ENCODE results near the gene SHISA6. TPM values are rescaled to one million over a fixed set of nuclear protein-coding genes. Genes with fewer than 3 reads are reported as not detected.

SHISA6 gene
- total RNA-seq, 1 donor from 2014 or later = 3.3 TPM

DNA sequence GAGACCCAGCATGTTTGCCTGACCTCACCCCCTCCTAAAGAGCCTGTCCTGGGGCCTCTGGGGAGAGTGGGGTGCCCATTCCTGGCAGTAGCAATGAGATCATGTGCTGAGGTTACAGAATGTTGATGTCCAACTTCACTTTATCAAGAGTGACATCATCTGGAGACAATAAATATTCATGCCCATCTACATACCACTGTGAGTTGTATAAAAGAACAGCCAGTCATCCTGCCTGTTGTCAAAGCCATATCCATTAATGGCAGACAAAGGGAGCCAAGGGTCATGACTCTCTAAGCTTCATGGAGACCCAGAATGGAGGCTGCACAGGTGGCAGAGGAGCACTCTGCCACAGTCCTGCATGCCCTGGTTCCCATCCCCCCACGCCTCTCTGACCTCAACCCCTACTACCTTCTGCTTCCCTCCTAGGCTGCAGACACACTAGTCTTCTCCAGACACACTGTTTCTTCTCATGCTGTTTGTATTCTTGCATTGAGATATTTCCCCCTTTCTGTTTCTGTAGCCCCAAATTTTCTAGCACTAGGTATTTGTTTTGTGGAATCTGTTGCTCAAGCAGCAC, 27.1 kb downstream of the SHISA6 start:
- no peaks in the 10 kb centered on the region for H3K79me2 ChIP-seq (ENCODE audit: low read depth)
- no peak overlapping the region for H3K27ac Mint-ChIP-seq
- no peak for TF ChIP-seq EZH2 (IDR thresholded peaks at IDR 0.05)
- no peak overlapping the region for H3K4me3 ChIP-seq
- H3K9me3 Mint-ChIP-seq = peaks cover 10% of the 10 kb centered on the region
- H3K9me3 ChIP-seq (ENCODE audit: low read depth) = no peaks in the 10 kb centered on the region
- no peak for DNase-seq (ENCODE audit: low spot score)
- no peaks in the 10 kb centered on the region for H4K20me1 ChIP-seq (ENCODE audit: low read depth)
- H3K27ac ChIP-seq = no peak overlapping the region
- no peak overlapping the region for H3K9ac ChIP-seq
- H3K27me3 ChIP-seq = no peaks in the 10 kb centered on the region
- H3K36me3 Mint-ChIP-seq = peaks cover 2% of the 10 kb centered on the region
- no peak overlapping the region for H3K4me2 ChIP-seq
- H2AFZ ChIP-seq (replicated peaks) = no peak overlapping the region
- no peaks in the 10 kb centered on the region for H3K4me1 ChIP-seq
- H3F3A ChIP-seq (ENCODE audit: low read depth) = no peaks in the 10 kb centered on the region
- H3K4me1 Mint-ChIP-seq = no peaks in the 10 kb centered on the region
- H3K4me3 Mint-ChIP-seq = no peak overlapping the region
- H3K27me3 Mint-ChIP-seq (ENCODE audit: insufficient read depth, low read depth) = peaks cover 5% of the 10 kb centered on the region
- H3K36me3 ChIP-seq = no peaks in the 10 kb centered on the region

DNA sequence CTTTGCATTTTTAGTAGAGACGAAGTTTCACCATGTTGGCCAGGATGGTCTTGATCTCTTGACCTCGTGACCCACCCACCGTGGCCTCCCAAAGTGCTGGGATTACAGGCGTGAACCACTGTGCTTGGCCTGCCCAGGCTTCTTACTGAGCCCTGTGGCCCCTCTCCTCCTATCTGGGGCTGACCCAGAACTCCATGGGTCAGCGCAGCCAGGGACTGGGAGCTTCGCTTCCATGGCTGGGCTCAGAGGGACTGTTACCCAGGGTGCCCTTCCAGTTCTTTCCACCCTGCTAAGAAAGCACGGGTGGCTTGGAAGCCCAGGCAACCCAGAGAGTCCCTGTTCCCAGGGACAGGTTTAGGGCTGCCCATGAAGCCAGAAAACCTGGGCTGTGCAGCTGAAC, 28.2 kb downstream of the SHISA6 start:
- no peak overlapping the region for H2AFZ ChIP-seq (replicated peaks)
- TF ChIP-seq EZH2phosphoT487 (IDR thresholded peaks at IDR 0.05) = no peak
- no peak for TF ChIP-seq EZH2 (IDR thresholded peaks at IDR 0.05)
- TF ChIP-seq, protein P1, sequence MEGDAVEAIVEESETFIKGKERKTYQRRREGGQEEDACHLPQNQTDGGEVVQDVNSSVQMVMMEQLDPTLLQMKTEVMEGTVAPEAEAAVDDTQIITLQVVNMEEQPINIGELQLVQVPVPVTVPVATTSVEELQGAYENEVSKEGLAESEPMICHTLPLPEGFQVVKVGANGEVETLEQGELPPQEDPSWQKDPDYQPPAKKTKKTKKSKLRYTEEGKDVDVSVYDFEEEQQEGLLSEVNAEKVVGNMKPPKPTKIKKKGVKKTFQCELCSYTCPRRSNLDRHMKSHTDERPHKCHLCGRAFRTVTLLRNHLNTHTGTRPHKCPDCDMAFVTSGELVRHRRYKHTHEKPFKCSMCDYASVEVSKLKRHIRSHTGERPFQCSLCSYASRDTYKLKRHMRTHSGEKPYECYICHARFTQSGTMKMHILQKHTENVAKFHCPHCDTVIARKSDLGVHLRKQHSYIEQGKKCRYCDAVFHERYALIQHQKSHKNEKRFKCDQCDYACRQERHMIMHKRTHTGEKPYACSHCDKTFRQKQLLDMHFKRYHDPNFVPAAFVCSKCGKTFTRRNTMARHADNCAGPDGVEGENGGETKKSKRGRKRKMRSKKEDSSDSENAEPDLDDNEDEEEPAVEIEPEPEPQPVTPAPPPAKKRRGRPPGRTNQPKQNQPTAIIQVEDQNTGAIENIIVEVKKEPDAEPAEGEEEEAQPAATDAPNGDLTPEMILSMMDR (IDR thresholded peaks at IDR 0.05) = no peak
- Mint-ChIP-seq H3K27ac (no peak overlapping the region), H3K4me3 (no peak overlapping the region), H3K9me3 (peaks cover 6% of the 10 kb centered on the region), H3K36me3 (peaks cover 2% of the 10 kb centered on the region), H3K27me3 (ENCODE audit: insufficient read depth, low read depth) (peaks cover 5% of the 10 kb centered on the region), H3K4me1 (no peaks in the 10 kb centered on the region)
- DNase-seq (ENCODE audit: low spot score) = no peak
- no peaks in the 10 kb centered on the region for H3F3A ChIP-seq (ENCODE audit: low read depth)
- no peak overlapping the region for H3K27ac ChIP-seq
- no peaks in the 10 kb centered on the region for H3K36me3 ChIP-seq
- no peak overlapping the region for H3K4me2 ChIP-seq
- no peaks in the 10 kb centered on the region for H4K20me1 ChIP-seq (ENCODE audit: low read depth)
- no peaks in the 10 kb centered on the region for H3K4me1 ChIP-seq
- H3K27me3 ChIP-seq = no peaks in the 10 kb centered on the region
- H3K9ac ChIP-seq = no peak overlapping the region
- H3K79me2 ChIP-seq (ENCODE audit: low read depth) = no peaks in the 10 kb centered on the region
- H3K4me3 ChIP-seq = no peak overlapping the region
- no peaks in the 10 kb centered on the region for H3K9me3 ChIP-seq (ENCODE audit: low read depth)

DNA sequence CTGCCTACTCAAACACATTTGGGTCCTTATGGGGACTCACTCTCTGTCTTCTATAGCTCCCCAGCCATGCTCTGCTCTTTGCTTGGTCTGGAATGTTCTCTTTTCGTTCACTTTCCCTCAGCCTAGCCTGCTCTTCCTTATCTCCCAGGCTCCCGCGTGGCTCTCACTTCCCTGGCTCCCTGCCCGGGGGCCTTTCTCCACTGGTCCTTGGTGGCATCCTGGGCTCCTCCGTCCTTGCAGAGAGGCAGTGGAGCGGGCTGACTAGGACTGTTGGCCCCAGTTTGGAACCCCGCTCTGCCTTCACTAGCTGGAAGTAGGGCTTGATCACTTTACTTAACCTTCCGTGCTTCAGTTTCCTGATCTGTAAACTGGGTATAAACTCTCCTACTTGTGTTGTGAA, 31.2 kb downstream of the SHISA6 start:
- H4K20me1 ChIP-seq (ENCODE audit: low read depth) = no peaks in the 10 kb centered on the region
- H3K27ac Mint-ChIP-seq = no peak overlapping the region
- H3K27me3 ChIP-seq = no peaks in the 10 kb centered on the region
- peaks cover 5% of the 10 kb centered on the region for H3K27me3 Mint-ChIP-seq (ENCODE audit: insufficient read depth, low read depth)
- H3K4me3 Mint-ChIP-seq = no peak overlapping the region
- no peak overlapping the region for H3K9ac ChIP-seq
- TF ChIP-seq EZH2phosphoT487 (IDR thresholded peaks at IDR 0.05) (no peak), EZH2 (IDR thresholded peaks at IDR 0.05) (no peak)
- TF ChIP-seq, protein P1 (IDR thresholded peaks at IDR 0.05) = no peak
- H3K4me1 Mint-ChIP-seq = no peaks in the 10 kb centered on the region
- H3F3A ChIP-seq (ENCODE audit: low read depth) = no peaks in the 10 kb centered on the region
- no peak overlapping the region for H2AFZ ChIP-seq (replicated peaks)
- no peaks in the 10 kb centered on the region for H3K9me3 Mint-ChIP-seq
- no peaks in the 10 kb centered on the region for H3K4me1 ChIP-seq
- H3K79me2 ChIP-seq (ENCODE audit: low read depth) = no peaks in the 10 kb centered on the region
- H3K36me3 Mint-ChIP-seq = no peaks in the 10 kb centered on the region
- H3K36me3 ChIP-seq = no peaks in the 10 kb centered on the region
- no peak for DNase-seq (ENCODE audit: low spot score)
- no peak overlapping the region for H3K4me3 ChIP-seq
- no peaks in the 10 kb centered on the region for H3K9me3 ChIP-seq (ENCODE audit: low read depth)
- H3K27ac ChIP-seq = no peak overlapping the region
- H3K4me2 ChIP-seq = no peak overlapping the region

DNA sequence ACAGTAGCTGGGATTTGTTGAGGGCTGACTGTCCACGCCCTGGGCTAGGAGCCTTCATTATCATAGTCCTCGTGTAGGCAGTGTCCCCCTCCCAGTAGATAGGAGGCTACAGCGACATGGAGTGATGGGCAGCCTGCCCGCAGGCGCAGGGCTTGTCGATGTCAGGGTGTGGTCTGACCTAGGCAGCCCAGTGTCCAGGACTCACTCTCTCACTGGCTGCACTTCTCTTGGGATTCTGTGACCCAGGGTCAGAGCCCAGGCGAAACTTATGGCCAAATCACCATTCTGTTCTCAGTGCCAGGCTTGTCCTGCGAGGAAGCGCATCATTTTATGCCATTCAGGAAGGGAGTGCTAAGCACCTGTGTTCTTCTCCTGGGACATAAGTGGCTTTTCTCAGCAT, 32.6 kb downstream of the SHISA6 start:
- Histone ChIP-seq H3K9ac (no peak overlapping the region), H3K4me2 (no peak overlapping the region), H3K9me3 (ENCODE audit: low read depth) (no peaks in the 10 kb centered on the region), H4K20me1 (ENCODE audit: low read depth) (no peaks in the 10 kb centered on the region), H3K27me3 (no peaks in the 10 kb centered on the region), H3K4me1 (peaks cover 5% of the 10 kb centered on the region), H3K36me3 (no peaks in the 10 kb centered on the region), H3K27ac (no peak overlapping the region), H3K79me2 (ENCODE audit: low read depth) (no peaks in the 10 kb centered on the region), H3K4me3 (no peak overlapping the region), H2AFZ (replicated peaks) (no peak overlapping the region), H3F3A (ENCODE audit: low read depth) (no peaks in the 10 kb centered on the region)
- no peak for TF ChIP-seq EZH2 (IDR thresholded peaks at IDR 0.05)
- TF ChIP-seq EZH2phosphoT487 (IDR thresholded peaks at IDR 0.05) = no peak
- TF ChIP-seq, protein P1 (IDR thresholded peaks at IDR 0.05) = no peak
- DNase-seq (ENCODE audit: low spot score) = no peak
- peaks cover 5% of the 10 kb centered on the region for H3K27me3 Mint-ChIP-seq (ENCODE audit: insufficient read depth, low read depth)
- no peak overlapping the region for H3K27ac Mint-ChIP-seq
- no peak overlapping the region for H3K4me3 Mint-ChIP-seq
- H3K4me1 Mint-ChIP-seq = peaks cover 2% of the 10 kb centered on the region
- no peaks in the 10 kb centered on the region for H3K9me3 Mint-ChIP-seq
- no peaks in the 10 kb centered on the region for H3K36me3 Mint-ChIP-seq
